Lung (tissue), 12 donors: Measurements from ENCODE around the gene LTBP4. TPM values are rescaled to one million over a fixed set of nuclear protein-coding genes. Genes with fewer than 3 reads are reported as not detected.

ENCODE experiments used
- ATAC-seq: fragments of 200-7000 bp; cut with Tn5 transposase; one replicate; pipeline ENCODE4 v1.9.1; 2020; ENCODE audit warnings: moderate number of reproducible peaks; ENCODE audit not compliant: insufficient read depth, low FRiP score
- DNase-seq, 3 donors: peaks; one replicate each; pipeline ENCODE4 v3.0.0-alpha.2; 2013 to 2017
- H3K27ac ChIP-seq, 2 donors: one replicate each; pipeline ENCODE4 v1.5.1; 2013; ENCODE audit warnings: mild to moderate bottlenecking in 2 of 2, moderate library complexity in 2 of 2, control low read depth in 1 of 2, inconsistent platforms in 1 of 2, low read depth in 1 of 2, low read length in 1 of 2
- H3K27me3 ChIP-seq, 3 donors: one replicate each; pipeline ENCODE4 v1.5.1; 2013; ENCODE audit warnings: low read length in 2 of 3; ENCODE audit not compliant: control insufficient read depth in 3 of 3, insufficient read depth in 3 of 3
- H3K36me3 ChIP-seq, 4 donors: one replicate each; pipeline ENCODE4 v1.5.1; 2013; ENCODE audit warnings: low read length in 4 of 4, mild to moderate bottlenecking in 1 of 4, moderate library complexity in 1 of 4; ENCODE audit not compliant: control insufficient read depth in 4 of 4, insufficient read depth in 4 of 4
- H3K4me1 ChIP-seq, 5 donors: one replicate each; pipeline ENCODE4 v1.5.1; 2013; ENCODE audit warnings: low read length in 5 of 5, mild to moderate bottlenecking in 2 of 5, moderate library complexity in 1 of 5; ENCODE audit not compliant: control insufficient read depth in 5 of 5, insufficient read depth in 5 of 5
- H3K4me3 ChIP-seq: one replicate; pipeline ENCODE4 v1.5.1; 2013; ENCODE audit warnings: mild to moderate bottlenecking, control low read depth, moderate library complexity
- H3K9ac ChIP-seq, 2 donors: one replicate each; pipeline ENCODE4 v1.5.1; 2013; ENCODE audit warnings: low read length in 2 of 2, control low read depth in 1 of 2; ENCODE audit not compliant: insufficient read depth in 1 of 2
- H3K9me3 ChIP-seq, 4 donors: one replicate each; pipeline ENCODE4 v1.5.1; 2013; ENCODE audit warnings: low read length in 3 of 4, mild to moderate bottlenecking in 1 of 4, moderate library complexity in 1 of 4; ENCODE audit not compliant: control insufficient read depth in 4 of 4, insufficient read depth in 3 of 4
- CTCF ChIP-seq: IDR thresholded peaks from 2 replicates; pipeline ENCODE4 v1.5.1; 2012; ENCODE audit warnings: mild to moderate bottlenecking; ENCODE audit errors: control extremely low read depth, extremely low read depth
- WGBS, 2 donors: extraction: QIAGEN DNeasy Blood & Tissue Kit; methylation state at CpG; one replicate each; pipeline ENCODE4 v1.1.7; 2013; 5-methylcytosine and 5-hydroxymethylcytosine counted together
- polyA plus RNA-seq, 2 donors: library from polyadenylated mRNA; stranded (reverse); fragments of 200-250 nt; gene quantifications; one replicate each; pipeline ENCODE4 v1.2.1, GENCODE V29; 2013
- total RNA-seq, 2 donors: library from RNA; depleted of rRNA in 1 of 2; stranded (reverse); fragments of >200 nt in 1 of 2; gene quantifications; one replicate each; pipeline ENCODE4 v1.2.1, GENCODE V29; 2014 to 2021
- donor health status: control.
- donor health status: control.
- donor health status: Bipolar disorder and iron deficiency.
- donor health status: healthy.
- donor health status: DM: yes; HTN: yes; CAD: no.

Gene LTBP4
- total and polyA plus RNA-seq, 4 donors, result 73.0 to 290 (median 151) TPM

DNA sequence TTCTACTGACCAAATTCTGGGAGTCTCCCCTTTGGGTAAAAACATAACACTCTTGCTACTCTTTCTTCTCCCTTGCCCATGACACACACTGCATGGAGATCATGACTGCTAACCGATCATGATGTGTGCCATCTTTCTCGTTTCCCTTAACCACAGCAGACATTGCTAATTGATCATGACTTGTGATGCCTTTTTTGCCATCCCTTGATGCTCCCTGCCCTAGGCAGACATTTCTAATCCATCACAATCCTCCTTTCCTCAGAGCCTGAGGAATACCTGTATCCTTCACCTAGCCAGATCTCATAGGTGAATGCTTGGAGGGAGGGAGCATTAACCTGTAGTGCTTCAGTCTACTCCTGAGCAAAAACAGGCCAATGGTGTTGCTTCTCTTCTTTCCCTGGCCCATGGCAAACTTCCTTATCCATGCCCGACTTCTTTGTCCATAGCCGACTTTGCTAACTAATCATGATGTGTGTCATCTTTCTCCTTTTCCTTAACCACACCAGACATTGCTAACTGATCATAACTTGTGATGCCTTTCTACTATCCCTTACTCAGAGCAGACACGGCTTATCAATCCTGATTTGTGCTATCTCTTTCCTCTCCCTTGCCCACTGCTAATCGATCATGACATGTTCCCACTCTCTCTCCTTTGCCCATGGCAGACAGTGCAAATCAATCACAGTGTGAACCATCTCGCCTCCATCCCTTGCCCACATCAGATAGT lies 71.6 kb downstream of the LTBP4 start:
- Histone ChIP-seq H3K27ac (no peak overlapping the region), H3K4me1 (no peaks in the 10 kb centered on the region), H3K9me3 (peaks cover 0 to 5% (median 2%) of the 10 kb centered on the region in 4 donors), H3K27me3 (no peaks in the 10 kb centered on the region), H3K4me3 (no peak overlapping the region), H3K36me3 (peaks cover 20 to 68% (median 52%) of the 10 kb centered on the region in 4 donors), H3K9ac (no peak overlapping the region)
- 96 to 99% methylated on average over 7 of the region's 7 CpGs for WGBS, 2 donors
- no peak for TF ChIP-seq CTCF
- DNase-seq (no peak), ATAC-seq (no peak)

- WGBS, 2 donors, result 90 to 97% methylated on average over 11 of the region's 11 CpGs
- Histone ChIP-seq H3K4me3 (no peak overlapping the region), H3K9ac (no peak overlapping the region), H3K36me3 (peaks cover 20 to 69% (median 49%) of the 10 kb centered on the region in 4 donors), H3K4me1 (no peaks in the 10 kb centered on the region), H3K27ac (no peak overlapping the region), H3K27me3 (no peaks in the 10 kb centered on the region), H3K9me3 (peaks cover 0 to 5% (median 2%) of the 10 kb centered on the region in 4 donors)
- no peak for TF ChIP-seq CTCF
- DNase-seq (no peak), ATAC-seq (no peak)
Measured at GRCh38 chr19:40673397-40673796, 72.2 kb downstream of the LTBP4 start.

- Histone ChIP-seq H3K36me3 (peaks cover 15 to 65% (median 47%) of the 10 kb centered on the region in 4 donors), H3K27me3 (no peaks in the 10 kb centered on the region), H3K4me1 (no peaks in the 10 kb centered on the region), H3K9me3 (peaks cover 0 to 4% (median 2%) of the 10 kb centered on the region in 4 donors), H3K9ac (no peak overlapping the region), H3K27ac (no peak overlapping the region), H3K4me3 (no peak overlapping the region)
- 60 to 75% methylated on average over 3 of the region's 3 CpGs for WGBS, 2 donors
- DNase-seq (no peak), ATAC-seq (peak; percentile 53)
- no peak for TF ChIP-seq CTCF
Measured at GRCh38 chr19:40674291-40674690, 73.1 kb downstream of the LTBP4 start.
